OCI-LY1 (cell line): ENCODE data around the gene PLA2G6.

Experiments used
- H2AFZ ChIP-seq: fragments of 200-600 bp; sonication (generic), shearing (Covaris generic); 2 replicates; pipeline ENCODE4 v1.6.0; 2014; ENCODE audit warnings: antibody characterized with exemption, mild to moderate bottlenecking, low read length
- H3F3A ChIP-seq: fragments of 200-600 bp; sonication (generic), shearing (Covaris generic); 2 replicates; pipeline ENCODE4 v1.6.0; 2014; ENCODE audit warnings: mild to moderate bottlenecking, antibody characterized with exemption, low read length, moderate library complexity; ENCODE audit not compliant: insufficient read depth
- H3K27ac ChIP-seq: fragments of 200-600 bp; sonication (generic); 2 replicates; pipeline ENCODE4 v1.5.1; 2014; ENCODE audit warnings: low read length, mixed run types, mild to moderate bottlenecking, low read depth; ENCODE audit not compliant: poor library complexity, severe bottlenecking
- H3K27me3 ChIP-seq: fragments of 200-600 bp; sonication (generic); 2 replicates; pipeline ENCODE4 v1.6.0; 2014; ENCODE audit warnings: antibody characterized with exemption, mild to moderate bottlenecking, low read length, moderate library complexity; ENCODE audit not compliant: insufficient read depth
- H3K36me3 ChIP-seq: fragments of 200-600 bp; sonication (generic); 2 replicates; pipeline ENCODE4 v1.6.1; 2014; ENCODE audit warnings: mild to moderate bottlenecking, antibody characterized with exemption, low read length, moderate library complexity, mixed read lengths; ENCODE audit not compliant: insufficient read depth
- H3K4me1 ChIP-seq: fragments of 200-600 bp; sonication (generic); 2 replicates; pipeline ENCODE4 v1.5.1; 2014; ENCODE audit warnings: mild to moderate bottlenecking, low read length, moderate library complexity; ENCODE audit not compliant: insufficient read depth, severe bottlenecking
- H3K4me2 ChIP-seq: fragments of 200-600 bp; sonication (generic), shearing (Covaris generic); 2 replicates; pipeline ENCODE4 v1.6.1; 2014; ENCODE audit warnings: low read length
- H3K4me3 ChIP-seq: fragments of 200-600 bp; sonication (generic); 2 replicates; pipeline ENCODE4 v1.5.1; 2014; ENCODE audit warnings: low read length, low read depth, mild to moderate bottlenecking, mixed read lengths; ENCODE audit not compliant: poor library complexity, severe bottlenecking
- H3K79me2 ChIP-seq: fragments of 200-600 bp; shearing (Covaris generic); 2 replicates; pipeline ENCODE4 v1.6.1; 2016; ENCODE audit warnings: mixed run types, low read length, mixed read lengths; ENCODE audit not compliant: insufficient read depth
- H3K9ac ChIP-seq: fragments of 200-600 bp; sonication (generic), shearing (Covaris generic); 2 replicates; pipeline ENCODE4 v1.6.1; 2014; ENCODE audit warnings: mild to moderate bottlenecking, low read length, mixed read lengths
- H3K9me2 ChIP-seq: fragments of 200-600 bp; sonication (generic), shearing (Covaris generic); 2 replicates; pipeline ENCODE4 v1.6.1; 2014; ENCODE audit warnings: low read depth, mild to moderate bottlenecking, low read length, mixed read lengths
- H3K9me3 ChIP-seq: fragments of 200-600 bp; shearing (Covaris generic); 2 replicates; pipeline ENCODE4 v1.6.1; 2014; ENCODE audit warnings: low read length, mixed read lengths
- H4K20me1 ChIP-seq: fragments of 200-600 bp; sonication (generic), shearing (Covaris generic); 2 replicates; pipeline ENCODE4 v1.6.0; 2016; ENCODE audit warnings: mild to moderate bottlenecking, low read length; ENCODE audit not compliant: insufficient read depth
- EZH2 ChIP-seq: fragments of 200-600 bp; sonication (generic), shearing (Covaris generic); IDR thresholded peaks from 2 replicates; pipeline ENCODE4 v1.8.0; 2017; ENCODE audit warnings: borderline replicate concordance, mixed run types, mild to moderate bottlenecking, antibody characterized with exemption, low read length, moderate library complexity, mixed read lengths
- TF ChIP-seq, protein P1 (sequence below): fragments of 200-600 bp; sonication (generic), shearing (Covaris generic); IDR thresholded peaks from 2 replicates; pipeline ENCODE4 v1.5.1; 2017; ENCODE audit warnings: mild to moderate bottlenecking, antibody characterized with exemption, low read length, moderate library complexity, mixed read lengths

The PLA2G6 gene

DNA sequence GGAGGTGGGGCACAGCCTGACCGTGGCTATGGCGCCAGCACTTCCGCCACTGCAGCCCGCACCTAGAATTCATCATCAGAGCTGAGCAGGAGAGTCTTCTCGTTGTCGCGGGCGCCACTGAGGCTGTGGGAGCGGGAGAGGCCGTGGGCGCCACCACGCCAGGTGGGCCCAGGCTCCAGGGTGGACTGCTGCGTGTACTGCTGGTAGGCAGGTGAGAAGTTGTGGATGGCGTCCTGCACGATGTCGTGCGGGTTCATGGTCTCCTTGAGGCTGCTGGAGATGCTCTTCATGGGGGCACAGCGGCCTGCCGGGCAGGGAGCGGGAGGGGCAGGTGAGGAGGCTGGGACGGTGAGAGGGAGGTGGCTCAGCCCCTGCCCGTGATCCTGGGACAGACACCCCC is 39.8 kb upstream of the PLA2G6 start:
- no peaks in the 10 kb centered on the region; the same call in 1 of the 2 replicates for H3K27me3 ChIP-seq
- no peak overlapping the region for H2AFZ ChIP-seq
- TF ChIP-seq, protein P1, sequence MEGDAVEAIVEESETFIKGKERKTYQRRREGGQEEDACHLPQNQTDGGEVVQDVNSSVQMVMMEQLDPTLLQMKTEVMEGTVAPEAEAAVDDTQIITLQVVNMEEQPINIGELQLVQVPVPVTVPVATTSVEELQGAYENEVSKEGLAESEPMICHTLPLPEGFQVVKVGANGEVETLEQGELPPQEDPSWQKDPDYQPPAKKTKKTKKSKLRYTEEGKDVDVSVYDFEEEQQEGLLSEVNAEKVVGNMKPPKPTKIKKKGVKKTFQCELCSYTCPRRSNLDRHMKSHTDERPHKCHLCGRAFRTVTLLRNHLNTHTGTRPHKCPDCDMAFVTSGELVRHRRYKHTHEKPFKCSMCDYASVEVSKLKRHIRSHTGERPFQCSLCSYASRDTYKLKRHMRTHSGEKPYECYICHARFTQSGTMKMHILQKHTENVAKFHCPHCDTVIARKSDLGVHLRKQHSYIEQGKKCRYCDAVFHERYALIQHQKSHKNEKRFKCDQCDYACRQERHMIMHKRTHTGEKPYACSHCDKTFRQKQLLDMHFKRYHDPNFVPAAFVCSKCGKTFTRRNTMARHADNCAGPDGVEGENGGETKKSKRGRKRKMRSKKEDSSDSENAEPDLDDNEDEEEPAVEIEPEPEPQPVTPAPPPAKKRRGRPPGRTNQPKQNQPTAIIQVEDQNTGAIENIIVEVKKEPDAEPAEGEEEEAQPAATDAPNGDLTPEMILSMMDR, result no peak
- no peak for TF ChIP-seq EZH2
- H3K79me2 ChIP-seq, result no peaks in the 10 kb centered on the region
- no peaks in the 10 kb centered on the region for H3K4me1 ChIP-seq
- no peak overlapping the region for H3K9ac ChIP-seq
- H3K36me3 ChIP-seq, result no peaks in the 10 kb centered on the region
- H3K4me3 ChIP-seq, result no peak overlapping the region
- no peaks in the 10 kb centered on the region for H3K9me3 ChIP-seq
- no peaks in the 10 kb centered on the region for H3K9me2 ChIP-seq
- H3F3A ChIP-seq, result no peaks in the 10 kb centered on the region
- H3K4me2 ChIP-seq, result no peak overlapping the region
- no peaks in the 10 kb centered on the region for H4K20me1 ChIP-seq
- H3K27ac ChIP-seq, result no peak overlapping the region

DNA sequence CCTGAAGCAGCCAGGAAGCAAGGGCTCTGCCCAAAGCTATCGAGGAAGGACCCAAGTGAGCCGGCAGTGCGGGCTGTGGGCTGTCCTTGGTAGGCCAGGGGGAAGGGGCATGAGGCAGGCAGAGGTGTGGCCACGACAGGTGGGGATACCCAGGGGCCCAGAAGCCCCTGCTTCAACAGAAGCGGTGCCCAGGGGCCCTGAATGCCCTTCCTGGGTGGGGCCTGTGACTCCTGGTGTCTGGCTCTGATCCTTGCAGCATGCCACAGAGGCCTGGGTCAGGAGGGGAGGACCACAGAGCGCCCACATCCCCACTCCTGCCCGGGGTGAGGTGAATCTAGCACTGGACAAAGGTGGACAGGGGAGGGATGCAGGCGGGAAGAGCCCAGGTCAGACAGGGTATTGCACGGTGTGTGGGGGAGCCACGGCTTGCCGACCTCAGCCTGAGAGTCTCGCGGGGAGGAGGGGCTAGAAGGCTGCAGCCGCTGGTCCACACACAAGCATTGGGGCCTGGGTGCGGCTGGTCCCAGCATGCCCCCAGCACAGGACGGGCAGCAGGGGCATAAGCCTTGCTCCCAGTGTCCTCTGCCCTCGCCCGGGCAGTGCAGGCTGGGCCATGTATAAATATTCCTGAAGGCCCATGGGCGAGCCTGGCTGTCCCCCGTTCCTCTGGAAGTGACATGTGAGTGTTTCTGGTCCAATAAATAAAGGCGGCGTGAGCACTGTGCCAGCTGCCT is 39.2 kb upstream of the PLA2G6 start:
- no peaks in the 10 kb centered on the region for H3K79me2 ChIP-seq
- no peak overlapping the region for H3K27ac ChIP-seq
- no peak overlapping the region for H3K9ac ChIP-seq
- no peak for TF ChIP-seq EZH2
- TF ChIP-seq, protein P1, result no peak
- no peaks in the 10 kb centered on the region for H3K4me1 ChIP-seq
- no peaks in the 10 kb centered on the region for H3K9me2 ChIP-seq
- no peaks in the 10 kb centered on the region for H4K20me1 ChIP-seq
- no peaks in the 10 kb centered on the region for H3K9me3 ChIP-seq
- H3K36me3 ChIP-seq, result no peaks in the 10 kb centered on the region
- no peak overlapping the region for H3K4me3 ChIP-seq
- H3K27me3 ChIP-seq, result no peaks in the 10 kb centered on the region; the same call in 1 of the 2 replicates
- H3K4me2 ChIP-seq, result no peak overlapping the region
- H2AFZ ChIP-seq, result no peak overlapping the region
- H3F3A ChIP-seq, result no peaks in the 10 kb centered on the region

DNA sequence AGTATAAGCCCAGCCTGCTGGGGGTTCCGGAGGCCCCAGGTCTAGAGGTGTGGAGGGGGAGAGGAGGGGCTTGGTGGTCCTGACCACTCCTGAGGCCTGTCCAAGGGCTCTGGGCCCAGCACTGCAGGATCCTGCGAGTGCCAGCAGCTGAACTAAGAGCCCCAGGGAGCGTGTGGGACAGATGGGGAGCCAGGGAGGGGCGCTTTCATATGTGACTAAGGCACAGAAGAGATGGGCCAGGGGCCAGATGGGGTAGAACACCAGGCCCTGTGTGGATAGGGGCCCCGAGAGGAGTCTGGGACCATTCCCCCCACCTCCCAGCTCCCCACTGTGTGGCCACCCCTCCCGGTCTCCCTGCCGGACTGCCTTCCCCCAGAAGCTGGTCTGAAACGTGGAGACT is 38.5 kb upstream of the PLA2G6 start:
- H2AFZ ChIP-seq, result no peak overlapping the region
- no peaks in the 10 kb centered on the region for H4K20me1 ChIP-seq
- TF ChIP-seq, protein P1, result no peak
- TF ChIP-seq EZH2, result no peak
- H3K9me2 ChIP-seq, result no peaks in the 10 kb centered on the region
- no peaks in the 10 kb centered on the region; the same call in 1 of the 2 replicates for H3K27me3 ChIP-seq
- H3K4me1 ChIP-seq, result no peaks in the 10 kb centered on the region
- no peaks in the 10 kb centered on the region for H3K79me2 ChIP-seq
- no peaks in the 10 kb centered on the region for H3F3A ChIP-seq
- H3K4me3 ChIP-seq, result no peak overlapping the region
- H3K9ac ChIP-seq, result no peak overlapping the region
- H3K36me3 ChIP-seq, result no peaks in the 10 kb centered on the region
- H3K27ac ChIP-seq, result no peak overlapping the region
- H3K4me2 ChIP-seq, result no peak overlapping the region
- H3K9me3 ChIP-seq, result no peaks in the 10 kb centered on the region
